Parathyroid adenoma (tissue), 2 donors: ENCODE results near the gene TXN.

Source experiments
- H2AFZ ChIP-seq: fragments of 300-600 bp; sonication (generic); one replicate; pipeline ENCODE4 v1.7.0; 2017; ENCODE audit warnings: antibody characterized with exemption, mild to moderate bottlenecking
- H3K27ac ChIP-seq: fragments of 300-600 bp; sonication (generic); one replicate; pipeline ENCODE4 v1.7.0; 2017
- H3K27me3 ChIP-seq: fragments of 300-600 bp; sonication (generic); one replicate; pipeline ENCODE4 v1.7.0; 2017; ENCODE audit warnings: low read length; ENCODE audit not compliant: control insufficient read depth, insufficient read depth
- H3K36me3 ChIP-seq: fragments of 300-600 bp; sonication (generic); one replicate; pipeline ENCODE4 v1.7.0; 2017; ENCODE audit warnings: low read length; ENCODE audit not compliant: control insufficient read depth, insufficient read depth
- H3K4me1 ChIP-seq: fragments of 300-600 bp; sonication (generic); one replicate; pipeline ENCODE4 v1.7.0; 2017; ENCODE audit warnings: control low read depth
- H3K4me2 ChIP-seq: fragments of 300-600 bp; sonication (generic); one replicate; pipeline ENCODE4 v1.7.0; 2017; ENCODE audit warnings: low read length
- H3K4me3 ChIP-seq: fragments of 300-600 bp; sonication (generic); one replicate; pipeline ENCODE4 v1.7.0; 2017; ENCODE audit warnings: low read depth, low read length
- H3K79me2 ChIP-seq: fragments of 300-600 bp; sonication (generic); one replicate; pipeline ENCODE4 v1.7.0; 2017; ENCODE audit warnings: control low read depth
- H3K9ac ChIP-seq: fragments of 300-600 bp; sonication (generic); one replicate; pipeline ENCODE4 v1.7.0; 2017; ENCODE audit warnings: mild to moderate bottlenecking
- H3K9me3 ChIP-seq: fragments of 300-600 bp; sonication (generic); one replicate; pipeline ENCODE4 v1.7.0; 2017; ENCODE audit warnings: low read length; ENCODE audit not compliant: control insufficient read depth
- CTCF ChIP-seq: fragments of 300-600 bp; sonication (generic); IDR thresholded peaks from one replicate; pipeline ENCODE4 v1.7.0; 2017; ENCODE audit warnings: antibody characterized with exemption, mild to moderate bottlenecking
- donor health status: primary hyperparathyroidism.

The TXN gene

GRCh38 chr9:110241260-110241857, 14.9 kb downstream of the TXN start:
- no peak for TF ChIP-seq CTCF
- Histone ChIP-seq H3K9me3 (no peaks in the 10 kb centered on the region), H3K9ac (no peak overlapping the region)

GRCh38 chr9:110240198-110240597, 16.1 kb downstream of the TXN start:
- Histone ChIP-seq H3K27ac (no peak overlapping the region), H3K27me3 (no peaks in the 10 kb centered on the region)
- no peak for TF ChIP-seq CTCF

More at GRCh38 chr9:110241260-110241857, 14.9 kb downstream of the TXN start:
- H3K27ac ChIP-seq, result no peak overlapping the region
- no peaks in the 10 kb centered on the region for H3K4me1 ChIP-seq
- no peaks in the 10 kb centered on the region for H3K79me2 ChIP-seq
- no peaks in the 10 kb centered on the region for H3K36me3 ChIP-seq
- no peaks in the 10 kb centered on the region for H3K27me3 ChIP-seq
- H3K4me2 ChIP-seq, result no peak overlapping the region
- no peak overlapping the region for H3K4me3 ChIP-seq
- no peak overlapping the region for H2AFZ ChIP-seq

GRCh38 chr9:110228321-110228720, 28.0 kb downstream of the TXN start:
- Histone ChIP-seq H3K9me3 (no peaks in the 10 kb centered on the region), H3K4me3 (no peak overlapping the region), H3K4me1 (no peaks in the 10 kb centered on the region), H3K27me3 (no peaks in the 10 kb centered on the region), H3K9ac (no peak overlapping the region), H3K36me3 (no peaks in the 10 kb centered on the region), H3K79me2 (no peaks in the 10 kb centered on the region), H3K27ac (no peak overlapping the region), H3K4me2 (no peak overlapping the region), H2AFZ (no peak overlapping the region)
- no peak for TF ChIP-seq CTCF

More at GRCh38 chr9:110240198-110240597, 16.1 kb downstream of the TXN start:
- H3K36me3 ChIP-seq, result no peaks in the 10 kb centered on the region
- H3K4me3 ChIP-seq, result no peak overlapping the region
- no peaks in the 10 kb centered on the region for H3K4me1 ChIP-seq
- no peaks in the 10 kb centered on the region for H3K79me2 ChIP-seq
- H3K4me2 ChIP-seq, result no peak overlapping the region
- no peaks in the 10 kb centered on the region for H3K9me3 ChIP-seq
- H3K9ac ChIP-seq, result no peak overlapping the region
- no peak overlapping the region for H2AFZ ChIP-seq

- Histone ChIP-seq H3K27ac (no peak overlapping the region), H2AFZ (no peak overlapping the region), H3K36me3 (no peaks in the 10 kb centered on the region), H3K9me3 (no peaks in the 10 kb centered on the region), H3K4me1 (no peaks in the 10 kb centered on the region), H3K79me2 (no peaks in the 10 kb centered on the region), H3K4me3 (no peak overlapping the region), H3K4me2 (no peak overlapping the region), H3K9ac (no peak overlapping the region), H3K27me3 (no peaks in the 10 kb centered on the region)
- no peak for TF ChIP-seq CTCF
These were observed 31.7 kb downstream of the TXN start for GRCh38 chr9:110224583-110224982.

- Histone ChIP-seq H3K4me3 (no peak overlapping the region), H3K4me1 (no peaks in the 10 kb centered on the region), H3K9me3 (no peaks in the 10 kb centered on the region), H3K4me2 (no peak overlapping the region), H3K27me3 (no peaks in the 10 kb centered on the region), H3K27ac (no peak overlapping the region), H3K9ac (no peak overlapping the region), H3K79me2 (no peaks in the 10 kb centered on the region), H2AFZ (no peak overlapping the region), H3K36me3 (no peaks in the 10 kb centered on the region)
- TF ChIP-seq CTCF, result no peak
These were observed 35.5 kb downstream of the TXN start for GRCh38 chr9:110220809-110221208.
